H9 (cell line): Measurements from ENCODE around the gene SRPK2. TPM values are rescaled to one million over a fixed set of nuclear protein-coding genes. Genes with fewer than 3 reads are reported as not detected.
A peak's percentile ranks its signal among the peaks of the same experiment; 100 is the strongest.

Experiments used
- DNase-seq: peaks from one replicate; pipeline ENCODE4 v3.0.0-alpha.2; 2017
- H2AFZ ChIP-seq: one replicate; pipeline ENCODE4 v1.6.1; 2013; ENCODE audit warnings: mild to moderate bottlenecking, low read length, control low read depth, moderate library complexity
- H2AK5ac ChIP-seq: 2 replicates; pipeline ENCODE4 v1.6.1; 2013; ENCODE audit warnings: low read length, control low read depth, mixed read lengths; ENCODE audit not compliant: insufficient read length
- H2BK120ac ChIP-seq: one replicate; pipeline ENCODE4 v1.6.1; 2013; ENCODE audit warnings: low read depth, mild to moderate bottlenecking, low read length, control low read depth, inconsistent platforms; ENCODE audit not compliant: poor library complexity, severe bottlenecking
- H2BK12ac ChIP-seq: 2 replicates; pipeline ENCODE4 v1.6.1; 2013; ENCODE audit warnings: low read length, control low read depth, mixed read lengths, low read depth; ENCODE audit not compliant: insufficient read length
- H2BK15ac ChIP-seq: 2 replicates; pipeline ENCODE4 v1.6.1; 2013; ENCODE audit warnings: low read depth, low read length, control low read depth
- H2BK20ac ChIP-seq: one replicate; pipeline ENCODE4 v1.6.1; 2013; ENCODE audit warnings: low read depth, mild to moderate bottlenecking, low read length, control low read depth, inconsistent platforms; ENCODE audit not compliant: poor library complexity, severe bottlenecking
- H2BK5ac ChIP-seq: 2 replicates; pipeline ENCODE4 v1.6.1; 2013; ENCODE audit warnings: low read length, control low read depth, mixed read lengths; ENCODE audit not compliant: insufficient read length
- H3K14ac ChIP-seq: 2 replicates; pipeline ENCODE4 v1.6.1; 2013; ENCODE audit warnings: low read length, control low read depth; ENCODE audit not compliant: insufficient read depth
- H3K18ac ChIP-seq: 2 replicates; pipeline ENCODE4 v1.6.1; 2013; ENCODE audit warnings: low read depth, mild to moderate bottlenecking, mixed read lengths, low read length, control low read depth; ENCODE audit not compliant: insufficient read length
- H3K23ac ChIP-seq: 2 replicates; pipeline ENCODE4 v1.6.1; 2013; ENCODE audit warnings: low read length, control low read depth, mixed read lengths, low read depth; ENCODE audit not compliant: insufficient read length
- H3K23me2 ChIP-seq: 2 replicates; pipeline ENCODE4 v1.6.1; 2013; ENCODE audit warnings: low read depth, mild to moderate bottlenecking, mixed read lengths, low read length, control low read depth; ENCODE audit not compliant: insufficient read length, poor library complexity, severe bottlenecking
- H3K27ac ChIP-seq: 2 replicates; pipeline ENCODE4 v1.5.1; 2013; ENCODE audit warnings: low read length, control low read depth, mixed read lengths, low read depth; ENCODE audit not compliant: insufficient read length
- H3K27me3 ChIP-seq: 2 replicates; pipeline ENCODE4 v1.6.1; 2013; ENCODE audit warnings: low read length, control low read depth, inconsistent platforms; ENCODE audit not compliant: insufficient read depth
- H3K4ac ChIP-seq: 2 replicates; pipeline ENCODE4 v1.6.1; 2013; ENCODE audit warnings: low read depth, mild to moderate bottlenecking, control low read depth, inconsistent platforms, low read length, moderate library complexity
- H3K4me1 ChIP-seq: 2 replicates; pipeline ENCODE4 v1.6.1; 2013; ENCODE audit warnings: low read length, control low read depth, inconsistent platforms; ENCODE audit not compliant: insufficient read depth
- H3K4me2 ChIP-seq: 2 replicates; pipeline ENCODE4 v1.6.1; 2013; ENCODE audit warnings: low read length, control low read depth, mixed read lengths; ENCODE audit not compliant: insufficient read length, insufficient read depth
- H3K56ac ChIP-seq: 2 replicates; pipeline ENCODE4 v1.6.1; 2013; ENCODE audit warnings: low read depth, mild to moderate bottlenecking, mixed read lengths, low read length, control low read depth; ENCODE audit not compliant: insufficient read length
- H3K79me1 ChIP-seq: 2 replicates; pipeline ENCODE4 v1.6.1; 2013; ENCODE audit warnings: low read depth, mild to moderate bottlenecking, moderate library complexity, low read length, control low read depth, inconsistent platforms; ENCODE audit not compliant: insufficient read depth, poor library complexity, severe bottlenecking
- H3K79me2 ChIP-seq: 2 replicates; pipeline ENCODE4 v1.6.1; 2013; ENCODE audit warnings: low read length, control low read depth, inconsistent platforms; ENCODE audit not compliant: insufficient read depth
- H3K9ac ChIP-seq: 2 replicates; pipeline ENCODE4 v1.6.1; 2013; ENCODE audit warnings: low read length, control low read depth, mixed read lengths; ENCODE audit not compliant: insufficient read length; ENCODE audit errors: extremely low read depth
- H3K9me3 ChIP-seq: one replicate; pipeline ENCODE4 v1.6.1; 2013; ENCODE audit warnings: low read depth, low read length, inconsistent platforms; ENCODE audit not compliant: control insufficient read depth
- H3T11ph ChIP-seq: one replicate; pipeline ENCODE4 v1.6.1; 2013; ENCODE audit warnings: mild to moderate bottlenecking, low read length, control low read depth, inconsistent platforms
- H4K20me1 ChIP-seq: one replicate; pipeline ENCODE4 v1.6.1; 2013; ENCODE audit not compliant: control insufficient read depth, insufficient read length, insufficient read depth
- H4K5ac ChIP-seq: 2 replicates; pipeline ENCODE4 v1.6.1; 2013; ENCODE audit warnings: low read depth, mild to moderate bottlenecking, mixed read lengths, low read length, control low read depth; ENCODE audit not compliant: insufficient read length
- H4K8ac ChIP-seq: replicated peaks from 2 replicates; pipeline ENCODE4 v1.6.1; 2013; ENCODE audit warnings: low read length, control low read depth, mixed read lengths, low read depth; ENCODE audit not compliant: insufficient read length
- H4K91ac ChIP-seq: 2 replicates; pipeline ENCODE4 v1.6.1; 2013; ENCODE audit warnings: low read depth, mild to moderate bottlenecking, moderate library complexity, mixed read lengths, low read length, control low read depth; ENCODE audit not compliant: insufficient read length
- H3K27ac Mint-ChIP-seq, 3 experiments: 2 replicates in 2 of 3; 3 replicates in 1 of 3; pipeline ENCODE4 v1.8.0; 2020 to 2021; ENCODE audit warnings: mixed read lengths in 3 of 3, mild to moderate bottlenecking in 1 of 3, moderate library complexity in 1 of 3
- H3K27me3 Mint-ChIP-seq: 2 replicates; pipeline ENCODE4 v1.8.0; 2021; ENCODE audit warnings: low read depth, mild to moderate bottlenecking, moderate library complexity, mixed read lengths
- H3K36me3 Mint-ChIP-seq, 3 experiments: 2 replicates in 2 of 3; 3 replicates in 1 of 3; pipeline ENCODE4 v1.8.0; 2020 to 2021; ENCODE audit warnings: low read depth in 3 of 3, mixed read lengths in 3 of 3; ENCODE audit not compliant: insufficient read depth in 1 of 3
- H3K4me1 Mint-ChIP-seq, 2 experiments: 2 replicates each; pipeline ENCODE4 v1.8.0; 2020; ENCODE audit warnings: mixed read lengths in 2 of 2
- H3K4me3 Mint-ChIP-seq, 2 experiments: 2 replicates in 1 of 2; 3 replicates in 1 of 2; pipeline ENCODE4 v1.8.0; 2020 to 2021; ENCODE audit warnings: mild to moderate bottlenecking in 2 of 2, mixed read lengths in 2 of 2, moderate library complexity in 1 of 2
- H3K9me3 Mint-ChIP-seq, 2 experiments: 2 replicates in 1 of 2; 3 replicates in 1 of 2; pipeline ENCODE4 v1.8.0; 2020; ENCODE audit warnings: mild to moderate bottlenecking in 2 of 2, mixed read lengths in 2 of 2, moderate library complexity in 1 of 2
- CTCF ChIP-seq: fragments of 200-600 bp; sonication (generic); conservative IDR thresholded peaks from 3 replicates; pipeline ENCODE4 v1.8.0; 2021; ENCODE audit warnings: antibody characterized with exemption, mild to moderate bottlenecking
- WGBS: extraction: QIAGEN DNeasy Blood & Tissue Kit; methylation state at CpG from one replicate; pipeline ENCODE4 v1.1.7; 2013; ENCODE audit warnings: missing lambda C conversion rate, low lambda C conversion rate, mixed read lengths; ENCODE audit not compliant: insufficient read length; ENCODE audit errors: extremely low coverage; 5-methylcytosine and 5-hydroxymethylcytosine counted together
- total RNA-seq: library from RNA; stranded (reverse); gene quantifications from 2 replicates; pipeline ENCODE4 v1.2.1, GENCODE V29; 2021

Gene SRPK2
- total RNA-seq, 1 experiment from 2014 or later: 41.1 TPM

GRCh38 chr7:105198223-105198622 is 190.5 kb downstream of the SRPK2 start:
- Histone ChIP-seq H3K23me2 (no peaks in the 10 kb centered on the region), H3K9ac (no peak overlapping the region), H3T11ph (no peak overlapping the region), H3K79me1 (no peaks in the 10 kb centered on the region), H3K27ac (no peak overlapping the region), H2BK15ac (no peak overlapping the region), H4K20me1 (no peaks in the 10 kb centered on the region), H4K91ac (no peak overlapping the region), H3K4me1 (no peaks in the 10 kb centered on the region), H3K4me2 (no peak overlapping the region), H2BK5ac (no peak overlapping the region), H2AFZ (no peak overlapping the region), H3K56ac (no peak overlapping the region), H3K79me2 (no peaks in the 10 kb centered on the region), H4K8ac (no peak overlapping the region), H3K18ac (no peak overlapping the region), H2BK20ac (no peak overlapping the region), H2BK120ac (no peak overlapping the region), H3K23ac (no peak overlapping the region), H2BK12ac (no peak overlapping the region), H3K14ac (no peak overlapping the region), H3K27me3 (no peaks in the 10 kb centered on the region), H2AK5ac (no peak overlapping the region), H3K4ac (no peak overlapping the region), H4K5ac (no peak overlapping the region), H3K9me3 (no peaks in the 10 kb centered on the region)
- WGBS: no CpG with 5 or more reads among the region's 2 CpGs
- H3K27ac Mint-ChIP-seq: peak overlapping the region in 2 of 3 experiments; percentile 8 to 13; a peak in 3 of 7 replicates
- H3K36me3 Mint-ChIP-seq: peaks cover 0 to 3% (median 0%) of the 10 kb centered on the region in 3 experiments; a peak in 2 of 7 replicates
- no peak for DNase-seq
- H3K4me3 Mint-ChIP-seq: no peak overlapping the region
- TF ChIP-seq CTCF: no peak
- H3K9me3 Mint-ChIP-seq: no peaks in the 10 kb centered on the region
- no peaks in the 10 kb centered on the region for H3K27me3 Mint-ChIP-seq
- H3K4me1 Mint-ChIP-seq: peaks cover 3 to 9% of the 10 kb centered on the region in 2 experiments; a peak in 3 of 4 replicates
